Amniotic stem cell (primary cell): ENCODE measurements around the gene CCDC18.
"Not testable (repeated sequence)": the region's sequence is repeated elsewhere in the genome, so short reads cannot be mapped to it uniquely, and the experiment has no call there.

ENCODE experiments used
- DNase-seq: peaks from one replicate; lab custom pipeline; 2025; lab: John Stamatoyannopoulos, UW

Gene CCDC18, protein sequence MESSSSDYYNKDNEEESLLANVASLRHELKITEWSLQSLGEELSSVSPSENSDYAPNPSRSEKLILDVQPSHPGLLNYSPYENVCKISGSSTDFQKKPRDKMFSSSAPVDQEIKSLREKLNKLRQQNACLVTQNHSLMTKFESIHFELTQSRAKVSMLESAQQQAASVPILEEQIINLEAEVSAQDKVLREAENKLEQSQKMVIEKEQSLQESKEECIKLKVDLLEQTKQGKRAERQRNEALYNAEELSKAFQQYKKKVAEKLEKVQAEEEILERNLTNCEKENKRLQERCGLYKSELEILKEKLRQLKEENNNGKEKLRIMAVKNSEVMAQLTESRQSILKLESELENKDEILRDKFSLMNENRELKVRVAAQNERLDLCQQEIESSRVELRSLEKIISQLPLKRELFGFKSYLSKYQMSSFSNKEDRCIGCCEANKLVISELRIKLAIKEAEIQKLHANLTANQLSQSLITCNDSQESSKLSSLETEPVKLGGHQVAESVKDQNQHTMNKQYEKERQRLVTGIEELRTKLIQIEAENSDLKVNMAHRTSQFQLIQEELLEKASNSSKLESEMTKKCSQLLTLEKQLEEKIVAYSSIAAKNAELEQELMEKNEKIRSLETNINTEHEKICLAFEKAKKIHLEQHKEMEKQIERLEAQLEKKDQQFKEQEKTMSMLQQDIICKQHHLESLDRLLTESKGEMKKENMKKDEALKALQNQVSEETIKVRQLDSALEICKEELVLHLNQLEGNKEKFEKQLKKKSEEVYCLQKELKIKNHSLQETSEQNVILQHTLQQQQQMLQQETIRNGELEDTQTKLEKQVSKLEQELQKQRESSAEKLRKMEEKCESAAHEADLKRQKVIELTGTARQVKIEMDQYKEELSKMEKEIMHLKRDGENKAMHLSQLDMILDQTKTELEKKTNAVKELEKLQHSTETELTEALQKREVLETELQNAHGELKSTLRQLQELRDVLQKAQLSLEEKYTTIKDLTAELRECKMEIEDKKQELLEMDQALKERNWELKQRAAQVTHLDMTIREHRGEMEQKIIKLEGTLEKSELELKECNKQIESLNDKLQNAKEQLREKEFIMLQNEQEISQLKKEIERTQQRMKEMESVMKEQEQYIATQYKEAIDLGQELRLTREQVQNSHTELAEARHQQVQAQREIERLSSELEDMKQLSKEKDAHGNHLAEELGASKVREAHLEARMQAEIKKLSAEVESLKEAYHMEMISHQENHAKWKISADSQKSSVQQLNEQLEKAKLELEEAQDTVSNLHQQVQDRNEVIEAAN (N-terminal part only)

DNA sequence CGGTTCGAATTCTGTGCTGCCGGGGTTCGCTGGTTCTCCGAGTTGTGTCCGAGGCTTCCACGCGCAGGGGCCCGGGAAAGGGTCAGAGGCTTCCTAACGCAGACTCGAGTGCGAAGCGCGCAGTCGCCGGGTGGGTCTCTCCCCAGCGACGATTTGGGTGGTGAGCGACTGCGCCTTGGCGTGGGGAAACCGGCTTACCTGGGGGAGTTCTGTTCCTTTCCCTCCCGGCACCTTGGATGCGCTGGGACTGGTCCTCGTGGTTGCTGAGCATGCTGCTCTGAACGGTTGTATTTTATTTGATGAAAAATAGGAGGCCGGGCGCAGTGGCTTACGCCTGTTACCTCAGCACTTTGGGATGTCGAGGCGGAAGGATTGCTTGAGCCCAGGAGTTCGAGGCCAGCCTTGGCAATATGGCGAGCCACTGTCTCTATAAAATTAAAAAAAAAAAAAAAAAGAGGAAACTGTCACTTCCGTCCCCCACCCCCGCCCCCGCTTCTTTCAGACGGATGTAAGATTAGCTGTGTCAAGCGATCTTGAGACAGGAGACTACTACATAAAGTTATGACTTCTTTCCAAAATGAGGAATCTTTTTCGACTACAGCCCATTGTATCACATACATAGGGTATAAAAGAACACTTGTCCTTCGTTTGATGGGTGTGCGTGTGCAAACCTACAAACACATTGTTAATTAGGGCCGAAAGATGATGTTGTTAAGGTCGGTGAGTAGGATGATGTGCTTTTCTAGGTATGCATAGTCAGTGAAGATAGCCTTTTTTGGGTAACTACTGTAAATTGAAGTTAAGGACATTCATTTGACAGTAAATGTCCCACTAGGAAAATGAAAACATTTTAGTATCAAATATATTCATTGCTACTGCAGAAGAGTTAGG is at the start of gene CCDC18:
TSS of gene CCDC18 (plus strand) at position 2 of the 891 bp plus-strand sequence. CDS start 2,638 bp downstream, outside the sequence.
- no peak for DNase-seq

DNA sequence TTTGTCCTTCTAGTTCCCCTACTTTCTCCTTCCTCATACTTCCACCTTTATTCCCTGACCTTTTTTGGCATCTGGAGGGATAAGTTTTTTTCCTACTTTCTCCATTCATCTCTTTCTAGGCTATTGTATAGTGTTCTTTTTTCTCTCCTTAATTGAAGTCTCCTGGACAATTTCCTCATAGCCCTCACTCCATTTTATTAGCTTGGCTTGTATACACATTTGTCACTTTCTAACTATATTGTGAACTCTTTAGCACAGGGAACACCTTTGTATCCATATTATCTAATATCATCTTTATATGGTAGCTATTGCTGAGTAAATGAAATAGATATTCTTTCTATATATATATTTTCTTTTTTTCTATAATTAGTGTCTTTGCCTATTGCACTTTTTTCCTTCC is 47.9 kb upstream of the CCDC18 start:
- DNase-seq = no peak

DNA sequence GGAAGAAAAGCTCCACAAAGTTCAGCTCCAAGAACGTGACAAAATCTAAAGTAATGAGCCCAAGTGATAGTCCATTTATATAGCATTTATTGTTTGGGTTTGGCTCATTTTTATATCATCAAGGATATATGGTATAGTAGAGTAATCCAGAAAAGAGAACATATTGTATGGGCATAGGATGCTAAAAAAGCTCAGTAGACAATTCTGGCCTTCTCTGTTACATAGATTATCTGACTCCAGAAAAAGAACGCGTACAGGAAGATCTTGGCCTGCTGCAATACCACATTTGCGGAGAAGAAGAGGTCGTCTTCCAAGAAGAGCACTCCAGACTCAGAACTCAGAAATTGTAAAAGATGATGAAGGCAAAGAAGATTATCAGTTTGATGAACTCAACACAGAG is 44.1 kb upstream of the CCDC18 start:
- no peak for DNase-seq

DNA sequence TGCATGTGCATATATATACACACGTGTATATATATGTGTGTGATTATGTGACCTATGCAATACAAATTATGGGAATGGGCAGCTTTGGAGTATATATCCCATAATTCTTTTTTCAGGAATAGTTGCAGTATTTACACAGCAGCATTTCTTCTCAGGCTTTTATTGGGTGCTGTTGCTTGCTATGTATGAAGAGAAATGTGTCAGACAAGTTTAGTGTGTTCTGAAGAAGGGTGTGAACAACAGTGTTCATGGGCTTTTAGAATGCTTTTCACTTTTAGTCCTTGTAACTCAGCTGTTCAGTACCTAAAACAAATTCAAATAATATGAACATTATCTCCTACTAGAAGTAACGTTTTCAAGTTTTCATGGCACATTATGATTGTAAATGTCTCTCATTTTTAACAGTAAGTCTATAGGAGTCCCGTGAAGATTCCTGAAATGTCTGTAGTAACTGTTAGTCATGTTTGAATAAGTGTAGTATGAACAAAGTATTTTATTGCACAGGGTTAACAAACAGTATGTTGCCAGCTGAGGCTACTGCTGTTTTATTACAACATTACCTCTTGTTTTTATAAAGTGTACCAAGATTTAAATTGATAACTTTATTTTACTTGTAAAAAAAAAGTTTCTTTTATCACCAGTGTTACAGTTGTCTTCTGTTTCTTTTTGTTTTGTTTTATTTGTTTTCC is 42.8 kb upstream of the CCDC18 start:
- DNase-seq = no peak

DNA sequence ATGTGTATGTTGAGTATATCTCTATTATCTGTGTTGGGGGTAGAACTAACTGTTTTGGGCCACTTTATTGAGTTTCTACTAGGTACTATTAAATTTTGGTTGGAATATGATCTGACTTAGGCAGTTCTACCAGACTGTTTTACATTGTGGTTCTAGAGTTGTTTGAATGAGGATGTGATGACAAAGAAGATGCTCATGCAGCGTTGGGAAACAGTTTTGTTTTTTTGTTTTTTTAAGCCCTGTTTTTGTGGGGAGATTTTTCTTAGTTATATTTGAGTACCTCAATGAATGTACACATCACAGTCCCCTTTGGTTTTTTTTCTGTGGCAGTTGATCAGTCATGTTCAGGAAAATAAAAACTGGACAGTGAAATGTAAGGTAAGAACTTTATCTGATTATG is 40.4 kb upstream of the CCDC18 start:
- no peak for DNase-seq

DNA sequence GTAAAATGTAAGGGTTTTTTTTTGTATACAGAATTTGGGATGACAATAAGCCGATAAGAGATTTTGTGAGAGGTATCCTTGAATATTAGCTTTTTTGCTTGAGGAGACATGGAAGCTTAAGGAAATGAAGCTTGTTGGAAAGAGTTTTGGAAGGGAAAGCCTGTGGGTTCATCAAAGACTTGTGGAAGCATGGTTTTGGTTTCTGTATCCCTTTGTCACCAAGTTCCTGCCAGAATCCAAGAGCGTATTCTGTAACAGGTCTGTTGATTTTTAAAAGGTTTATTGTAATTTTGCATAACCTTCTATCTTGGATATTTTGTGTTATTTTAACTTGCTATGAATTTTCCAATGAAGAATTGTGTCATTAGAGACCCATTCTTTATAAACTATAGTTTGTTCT is 38.4 kb upstream of the CCDC18 start:
- DNase-seq = no peak

DNA sequence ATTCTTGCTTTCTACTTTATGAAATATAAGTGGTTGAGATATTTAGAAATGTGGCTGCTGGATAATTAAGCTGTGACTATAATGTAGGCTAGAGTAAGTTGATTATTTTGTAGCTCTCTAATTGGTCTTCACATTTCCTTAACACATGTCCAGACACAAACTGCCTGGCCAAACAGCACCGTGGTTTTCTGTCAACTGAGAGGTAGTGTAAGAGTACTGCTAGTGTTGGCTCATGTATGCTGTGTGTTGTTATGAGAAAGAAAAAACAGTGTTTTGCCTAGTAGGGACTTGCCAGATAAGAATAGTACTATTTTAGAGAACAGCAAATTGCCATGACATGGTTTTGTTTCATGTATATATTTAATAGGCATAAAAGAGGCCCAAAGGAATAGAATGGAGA is 37.4 kb upstream of the CCDC18 start:
- DNase-seq = no peak

DNA sequence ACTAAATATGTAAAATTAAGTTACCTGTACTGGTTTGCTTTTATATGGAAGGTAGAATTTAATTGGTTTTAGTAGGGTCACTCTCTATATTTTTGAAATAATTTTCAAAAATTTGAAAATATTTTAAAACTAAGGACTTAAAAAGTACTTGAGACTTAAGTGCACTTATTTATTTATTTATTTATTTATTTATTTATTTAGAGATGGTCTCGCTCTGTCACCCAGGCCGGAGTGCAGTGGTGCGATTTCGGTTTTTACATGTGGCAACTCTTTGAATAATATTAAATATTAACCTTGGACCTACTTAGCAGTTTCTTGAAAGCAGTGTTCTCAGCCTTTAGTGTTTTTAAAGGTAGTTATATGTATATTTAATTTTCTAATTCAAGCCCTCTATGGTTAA is 36.8 kb upstream of the CCDC18 start:
- no peak for DNase-seq

DNA sequence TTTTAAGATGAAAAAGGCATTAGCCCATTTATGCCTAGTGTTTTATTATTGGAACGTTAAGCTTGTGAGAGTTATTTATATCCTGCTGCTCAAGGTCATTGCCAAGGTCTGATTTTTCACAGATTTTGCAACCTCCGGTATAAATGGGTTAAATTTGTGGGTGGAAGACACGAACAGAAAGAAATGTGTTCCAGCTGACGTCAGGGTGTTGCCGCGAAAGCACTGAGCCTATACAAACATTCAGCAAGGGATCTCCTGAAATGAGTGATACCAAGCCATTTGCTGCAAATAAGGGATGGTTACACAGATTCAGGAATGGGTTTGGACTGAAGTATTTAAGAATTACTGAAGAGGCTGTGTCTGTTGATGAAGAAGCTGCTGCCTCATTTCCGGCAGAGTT is 32.5 kb upstream of the CCDC18 start:
- DNase-seq = no peak

DNA sequence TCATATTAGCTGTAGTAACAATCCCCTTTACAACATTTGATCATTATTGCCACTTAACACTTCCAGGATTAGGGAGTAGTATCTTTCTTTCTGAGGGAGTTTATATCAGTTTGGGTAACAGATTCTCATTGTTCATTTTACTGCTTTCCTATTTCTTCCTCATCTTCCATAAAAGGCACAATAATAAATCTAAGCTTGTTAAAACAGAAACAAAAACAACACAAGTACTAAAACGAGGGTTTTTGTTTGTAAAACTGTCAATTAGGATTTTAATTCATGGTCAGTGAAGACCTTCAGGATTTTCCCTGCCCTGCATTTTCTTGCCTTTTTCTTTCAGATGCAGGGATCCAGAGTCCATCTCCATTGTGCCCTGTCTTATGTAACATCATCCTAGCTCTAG is 29.8 kb upstream of the CCDC18 start:
- DNase-seq = no peak

DNA sequence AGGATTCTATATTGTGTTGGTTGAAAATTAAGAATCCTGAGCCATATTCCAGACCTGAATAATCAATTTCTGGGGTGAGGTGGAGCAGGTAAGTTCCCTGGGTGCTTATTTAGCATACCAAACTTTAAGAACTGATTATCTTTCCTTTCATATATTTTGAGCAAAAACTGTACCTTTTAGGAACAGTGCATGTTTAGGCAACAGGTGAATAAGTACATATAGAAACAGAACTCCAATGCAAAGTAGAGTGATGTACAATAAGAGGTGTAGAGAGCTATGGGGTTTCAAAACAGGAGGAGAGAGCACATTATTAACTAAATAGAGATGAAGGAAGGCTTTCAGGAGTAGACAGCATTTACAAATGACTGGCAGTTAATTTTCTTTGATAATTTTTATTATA is 29.1 kb upstream of the CCDC18 start:
- DNase-seq = no peak

DNA sequence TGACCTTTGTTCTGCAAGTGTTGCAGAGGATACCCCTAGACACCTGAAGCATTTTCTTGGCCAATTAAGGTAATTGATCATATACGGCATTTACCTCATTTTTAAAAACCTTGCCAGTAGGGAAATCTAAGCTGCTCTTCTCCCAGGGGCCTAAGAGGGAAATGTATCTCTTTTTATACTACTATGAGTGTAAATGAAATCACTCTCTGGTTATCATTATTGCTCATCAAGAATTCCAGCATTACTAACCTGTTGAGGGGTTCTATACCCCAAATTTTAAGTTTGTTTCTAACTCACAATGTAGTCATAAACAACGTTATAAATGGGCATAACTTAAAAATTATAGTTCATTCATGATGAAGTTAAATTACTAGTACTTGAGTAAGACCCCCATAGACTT is 27.7 kb upstream of the CCDC18 start:
- no peak for DNase-seq

DNA sequence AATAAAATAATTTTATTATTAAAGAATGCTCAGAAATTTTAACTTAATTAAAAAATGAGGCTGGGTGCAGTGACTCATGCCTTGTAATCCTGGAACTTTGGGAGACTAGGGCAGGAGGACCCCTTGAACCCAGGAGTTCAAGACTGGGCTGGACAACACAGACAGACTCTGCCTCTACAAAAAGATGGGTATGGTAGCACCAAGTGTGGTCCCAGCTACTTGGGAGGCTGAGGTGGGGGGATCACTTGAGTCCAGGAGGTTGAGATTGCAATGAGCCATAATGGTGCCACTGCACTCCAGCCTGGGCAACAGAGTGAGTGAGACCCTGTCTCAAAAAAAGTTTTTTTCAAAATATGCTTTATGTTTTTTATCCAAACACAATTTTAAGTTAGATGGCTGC is 25.6 kb upstream of the CCDC18 start:
- no peak for DNase-seq

DNA sequence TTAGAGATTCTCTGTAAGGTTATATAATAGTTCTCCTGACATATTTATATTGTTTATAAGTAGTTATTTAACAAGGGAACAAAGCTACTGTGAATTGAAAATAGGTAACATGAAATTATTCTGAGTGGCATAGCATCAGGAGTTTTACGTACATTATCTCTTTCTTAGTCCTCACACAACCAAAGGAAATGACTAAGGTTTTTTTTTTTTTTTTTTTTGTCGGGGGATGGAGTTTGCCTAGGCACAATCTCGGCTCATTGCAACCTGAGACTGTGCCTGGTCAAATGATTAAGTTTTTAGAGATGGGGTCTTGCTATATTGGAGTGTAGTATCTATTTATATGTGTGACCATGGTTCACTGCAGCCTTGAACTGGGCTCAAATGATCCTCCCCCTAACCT is 25.2 kb upstream of the CCDC18 start:
- DNase-seq = no peak

DNA sequence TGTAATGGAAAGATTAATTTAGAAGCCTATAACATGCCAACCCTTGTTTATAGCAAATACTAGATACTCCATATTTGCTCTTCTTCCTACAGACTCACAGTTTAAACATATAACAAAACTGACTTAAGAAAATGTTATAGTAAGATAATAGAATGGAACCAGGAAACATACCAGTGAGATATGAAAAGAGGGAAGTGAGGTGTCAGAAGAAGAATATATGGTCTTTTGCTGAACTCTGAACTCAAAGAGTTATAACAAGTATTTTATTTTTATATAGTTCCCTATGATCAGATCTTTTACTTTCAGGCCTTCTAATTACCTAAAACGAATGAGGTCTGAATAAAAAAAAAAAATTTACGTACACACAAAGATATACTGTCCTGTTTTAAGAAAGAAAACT is 21.2 kb upstream of the CCDC18 start:
- no peak for DNase-seq

DNA sequence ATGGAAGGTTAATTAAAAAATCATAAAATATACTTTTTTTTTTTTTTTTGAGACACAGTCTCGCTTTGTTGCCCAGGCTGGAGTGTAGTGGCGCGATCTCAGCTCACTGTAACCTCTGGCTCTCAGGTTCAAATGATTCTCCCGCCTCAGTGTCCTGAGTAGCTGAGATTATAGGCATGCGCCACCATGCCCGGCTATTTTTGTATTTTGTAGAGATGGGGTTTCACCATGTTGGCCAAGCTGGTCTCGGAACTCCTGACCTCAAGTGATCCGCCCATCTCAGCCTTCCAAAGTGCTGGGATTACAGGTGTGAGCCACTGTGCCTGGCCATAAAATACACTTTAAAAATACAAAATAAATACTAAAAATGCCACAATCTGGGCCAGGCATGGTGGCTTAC is 17.2 kb upstream of the CCDC18 start:
- DNase-seq = not testable (repeated sequence)

DNA sequence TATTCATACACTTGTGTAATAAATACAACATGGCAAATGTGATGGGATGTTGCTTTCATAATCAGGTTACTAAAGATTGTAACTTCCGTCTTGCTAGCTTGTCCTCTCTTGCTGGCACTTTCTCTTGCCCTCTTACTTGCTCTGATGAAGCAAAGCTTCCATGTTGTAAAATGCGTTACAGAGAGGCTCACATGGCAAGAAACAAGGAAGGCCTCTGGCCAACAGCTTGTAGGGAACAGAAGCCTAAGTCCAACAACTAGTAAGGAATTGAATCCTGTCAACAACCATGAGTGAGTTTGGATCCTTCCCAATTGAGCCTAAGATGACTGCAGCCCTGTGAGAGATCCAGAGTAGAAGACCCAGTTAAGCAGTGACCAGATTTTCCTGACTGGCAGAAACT is 15.7 kb upstream of the CCDC18 start:
- no peak for DNase-seq

DNA sequence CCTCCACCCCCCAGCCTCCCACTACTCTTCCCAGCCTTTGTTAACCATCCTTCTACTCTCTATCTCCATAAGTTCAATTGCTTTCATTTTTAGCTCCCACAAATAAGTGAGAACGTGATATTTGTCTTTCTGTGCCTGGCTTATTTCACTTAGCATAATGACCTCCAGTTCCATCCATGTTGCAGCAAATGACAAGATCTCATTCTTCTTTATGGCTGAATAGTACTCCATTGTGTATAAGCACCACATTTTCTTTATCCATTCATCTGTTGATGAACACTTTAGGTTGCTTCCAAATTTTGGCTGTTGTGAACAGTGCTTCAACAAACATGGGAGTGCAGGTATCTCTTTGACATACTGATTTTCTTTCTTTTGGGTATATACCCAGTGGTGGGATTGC is 14.6 kb upstream of the CCDC18 start:
- not testable (repeated sequence) for DNase-seq

DNA sequence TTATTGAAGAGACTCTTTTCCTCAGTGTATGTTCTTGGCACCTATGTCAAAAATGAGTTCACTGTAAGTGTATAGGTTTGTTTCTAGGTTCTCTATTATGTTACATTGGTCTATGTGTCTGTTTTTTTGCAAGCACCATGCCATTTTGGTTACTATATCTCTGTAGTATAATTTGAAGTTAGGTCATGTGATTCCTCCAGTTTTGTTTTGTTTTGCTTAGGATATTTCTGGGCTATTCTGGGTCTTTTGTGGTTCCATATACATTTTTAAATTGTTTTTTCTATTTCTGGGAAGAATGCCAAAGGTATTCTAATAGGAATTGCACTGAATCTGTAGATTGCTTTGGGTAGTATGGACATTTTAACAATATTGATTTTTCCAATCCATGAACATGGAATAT is 13.5 kb upstream of the CCDC18 start:
- no peak for DNase-seq

DNA sequence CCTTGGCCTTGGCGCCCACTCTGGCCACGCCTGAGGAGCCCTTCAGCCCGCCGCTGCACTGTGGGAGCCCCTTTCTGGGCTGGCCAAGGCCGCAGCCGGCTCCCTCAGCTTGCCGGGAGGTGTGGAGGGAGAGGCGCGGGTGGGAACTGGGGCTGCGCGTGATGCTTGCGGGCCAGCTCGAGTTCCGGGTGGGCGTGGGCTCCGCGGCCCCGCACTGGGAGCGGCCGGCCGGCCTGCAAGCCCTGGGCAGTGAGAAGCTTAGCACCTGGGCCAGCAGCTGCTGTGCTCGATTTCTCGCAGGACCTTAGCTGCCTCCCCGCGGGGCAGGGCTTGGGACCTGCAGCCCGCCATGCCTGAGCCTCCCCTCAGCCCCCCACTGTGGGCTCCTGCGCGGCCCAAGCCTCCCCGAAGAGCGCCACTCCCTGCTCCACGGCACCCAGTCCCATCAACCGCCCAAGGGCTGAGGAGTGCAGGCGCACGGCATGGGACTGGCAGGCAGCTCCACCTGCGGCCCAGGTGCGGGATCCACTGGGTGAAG is 10.3 kb upstream of the CCDC18 start:
- DNase-seq = not testable (repeated sequence)
